ENCODE results near the gene PSD4.

The PSD4 gene

GRCh38 chr2:113184531-113185230 is 10.9 kb downstream of the PSD4 start:
- H3K9ac ChIP-seq (ENCODE audit: low read depth in 1 of 2, low read length in 2 of 2): no peak overlapping the region
- peaks cover 26 to 29% of the 10 kb centered on the region in 2 donors for H3K36me3 ChIP-seq (ENCODE audit: control insufficient read depth in 1 of 2, insufficient read depth in 2 of 2, low read length in 2 of 2)

GRCh38 chr2:113185664-113186432 is 12.1 kb downstream of the PSD4 start:
- no peak overlapping the region for H3K27ac ChIP-seq (ENCODE audit: low read depth, low read length)
- H3K4me1 ChIP-seq (ENCODE audit: control insufficient read depth in 1 of 2, insufficient read depth in 2 of 2, low read length in 2 of 2): peaks cover 25 to 29% of the 10 kb centered on the region in 2 donors
- H3K4me3 ChIP-seq (ENCODE audit: low read depth in 1 of 2, low read length in 2 of 2): no peak overlapping the region
- no peak overlapping the region for H3K9ac ChIP-seq (ENCODE audit: low read depth in 1 of 2, low read length in 2 of 2)
- peaks cover 26 to 29% of the 10 kb centered on the region in 2 donors for H3K36me3 ChIP-seq (ENCODE audit: control insufficient read depth in 1 of 2, insufficient read depth in 2 of 2, low read length in 2 of 2)
- no peaks in the 10 kb centered on the region for H3K9me3 ChIP-seq (ENCODE audit: control insufficient read depth in 1 of 2, low read length in 2 of 2)
- no peaks in the 10 kb centered on the region for H3K27me3 ChIP-seq (ENCODE audit: control insufficient read depth in 1 of 2, insufficient read depth in 2 of 2, low read length in 2 of 2)

More at GRCh38 chr2:113184531-113185230, 10.9 kb downstream of the PSD4 start:
- Histone ChIP-seq H3K9me3 (ENCODE audit: control insufficient read depth in 1 of 2, low read length in 2 of 2) (no peaks in the 10 kb centered on the region), H3K4me3 (ENCODE audit: low read depth in 1 of 2, low read length in 2 of 2) (no peak overlapping the region), H3K27ac (ENCODE audit: low read depth, low read length) (no peak overlapping the region), H3K27me3 (ENCODE audit: control insufficient read depth in 1 of 2, insufficient read depth in 2 of 2, low read length in 2 of 2) (no peaks in the 10 kb centered on the region), H3K4me1 (ENCODE audit: control insufficient read depth in 1 of 2, insufficient read depth in 2 of 2, low read length in 2 of 2) (peaks cover 37 to 39% of the 10 kb centered on the region in 2 donors)

- peaks cover 22 to 24% of the 10 kb centered on the region in 2 donors for H3K4me1 ChIP-seq (ENCODE audit: control insufficient read depth in 1 of 2, insufficient read depth in 2 of 2, low read length in 2 of 2)
- H3K36me3 ChIP-seq (ENCODE audit: control insufficient read depth in 1 of 2, insufficient read depth in 2 of 2, low read length in 2 of 2): peaks cover 26 to 34% of the 10 kb centered on the region in 2 donors
- H3K27me3 ChIP-seq (ENCODE audit: control insufficient read depth in 1 of 2, insufficient read depth in 2 of 2, low read length in 2 of 2): no peaks in the 10 kb centered on the region
- H3K27ac ChIP-seq (ENCODE audit: low read depth, low read length): no peak overlapping the region
- no peak overlapping the region for H3K9ac ChIP-seq (ENCODE audit: low read depth in 1 of 2, low read length in 2 of 2)
- no peak overlapping the region for H3K4me3 ChIP-seq (ENCODE audit: low read depth in 1 of 2, low read length in 2 of 2)
- H3K9me3 ChIP-seq (ENCODE audit: control insufficient read depth in 1 of 2, low read length in 2 of 2): no peaks in the 10 kb centered on the region
Observed at GRCh38 chr2:113186433-113186796, 12.6 kb downstream of the PSD4 start.

GRCh38 chr2:113187771-113188170 is 14.0 kb downstream of the PSD4 start:
- no peak overlapping the region for H3K27ac ChIP-seq (ENCODE audit: low read depth, low read length)
- no peaks in the 10 kb centered on the region for H3K27me3 ChIP-seq (ENCODE audit: control insufficient read depth in 1 of 2, insufficient read depth in 2 of 2, low read length in 2 of 2)
- peaks cover 13 to 15% of the 10 kb centered on the region in 2 donors for H3K4me1 ChIP-seq (ENCODE audit: control insufficient read depth in 1 of 2, insufficient read depth in 2 of 2, low read length in 2 of 2)
- H3K9me3 ChIP-seq (ENCODE audit: control insufficient read depth in 1 of 2, low read length in 2 of 2): no peaks in the 10 kb centered on the region
- H3K4me3 ChIP-seq (ENCODE audit: low read depth in 1 of 2, low read length in 2 of 2): no peak overlapping the region
- H3K36me3 ChIP-seq (ENCODE audit: control insufficient read depth in 1 of 2, insufficient read depth in 2 of 2, low read length in 2 of 2): peaks cover 24 to 36% of the 10 kb centered on the region in 2 donors
- no peak overlapping the region for H3K9ac ChIP-seq (ENCODE audit: low read depth in 1 of 2, low read length in 2 of 2)

- Histone ChIP-seq H3K9ac (ENCODE audit: low read depth in 1 of 2, low read length in 2 of 2) (no peak overlapping the region), H3K27ac (ENCODE audit: low read depth, low read length) (no peak overlapping the region), H3K27me3 (ENCODE audit: control insufficient read depth in 1 of 2, insufficient read depth in 2 of 2, low read length in 2 of 2) (no peaks in the 10 kb centered on the region), H3K36me3 (ENCODE audit: control insufficient read depth in 1 of 2, insufficient read depth in 2 of 2, low read length in 2 of 2) (peaks cover 32 to 50% of the 10 kb centered on the region in 2 donors), H3K4me1 (ENCODE audit: control insufficient read depth in 1 of 2, insufficient read depth in 2 of 2, low read length in 2 of 2) (no peaks in the 10 kb centered on the region), H3K9me3 (ENCODE audit: control insufficient read depth in 1 of 2, low read length in 2 of 2) (no peaks in the 10 kb centered on the region), H3K4me3 (ENCODE audit: low read depth in 1 of 2, low read length in 2 of 2) (no peak overlapping the region)
Observed at GRCh38 chr2:113190871-113191270, 17.1 kb downstream of the PSD4 start.

GRCh38 chr2:113192459-113193100 is 18.8 kb downstream of the PSD4 start:
- no peaks in the 10 kb centered on the region for H3K27me3 ChIP-seq (ENCODE audit: control insufficient read depth in 1 of 2, insufficient read depth in 2 of 2, low read length in 2 of 2)
- no peak overlapping the region for H3K4me3 ChIP-seq (ENCODE audit: low read depth in 1 of 2, low read length in 2 of 2)
- H3K27ac ChIP-seq (ENCODE audit: low read depth, low read length): no peak overlapping the region
- H3K4me1 ChIP-seq (ENCODE audit: control insufficient read depth in 1 of 2, insufficient read depth in 2 of 2, low read length in 2 of 2): no peaks in the 10 kb centered on the region
- peaks cover 30 to 58% of the 10 kb centered on the region in 2 donors for H3K36me3 ChIP-seq (ENCODE audit: control insufficient read depth in 1 of 2, insufficient read depth in 2 of 2, low read length in 2 of 2)
- no peak overlapping the region for H3K9ac ChIP-seq (ENCODE audit: low read depth in 1 of 2, low read length in 2 of 2)
- no peaks in the 10 kb centered on the region for H3K9me3 ChIP-seq (ENCODE audit: control insufficient read depth in 1 of 2, low read length in 2 of 2)

- Histone ChIP-seq H3K4me3 (ENCODE audit: low read depth in 1 of 2, low read length in 2 of 2) (no peak overlapping the region), H3K9ac (ENCODE audit: low read depth in 1 of 2, low read length in 2 of 2) (no peak overlapping the region), H3K27ac (ENCODE audit: low read depth, low read length) (no peak overlapping the region), H3K4me1 (ENCODE audit: control insufficient read depth in 1 of 2, insufficient read depth in 2 of 2, low read length in 2 of 2) (peaks cover 10 to 12% of the 10 kb centered on the region in 2 donors), H3K27me3 (ENCODE audit: control insufficient read depth in 1 of 2, insufficient read depth in 2 of 2, low read length in 2 of 2) (no peaks in the 10 kb centered on the region), H3K9me3 (ENCODE audit: control insufficient read depth in 1 of 2, low read length in 2 of 2) (no peaks in the 10 kb centered on the region), H3K36me3 (ENCODE audit: control insufficient read depth in 1 of 2, insufficient read depth in 2 of 2, low read length in 2 of 2) (peaks cover 35 to 67% of the 10 kb centered on the region in 2 donors)
Observed at GRCh38 chr2:113195923-113196501, 22.2 kb downstream of the PSD4 start.

- Histone ChIP-seq H3K36me3 (ENCODE audit: control insufficient read depth in 1 of 2, insufficient read depth in 2 of 2, low read length in 2 of 2) (peaks cover 41 to 68% of the 10 kb centered on the region in 2 donors), H3K4me3 (ENCODE audit: low read depth in 1 of 2, low read length in 2 of 2) (no peak overlapping the region)
Observed at GRCh38 chr2:113196839-113197238, 23.1 kb downstream of the PSD4 start.

GRCh38 chr2:113197347-113198047 is 23.7 kb downstream of the PSD4 start:
- H3K27me3 ChIP-seq (ENCODE audit: control insufficient read depth in 1 of 2, insufficient read depth in 2 of 2, low read length in 2 of 2): no peaks in the 10 kb centered on the region
- peaks cover 41 to 69% of the 10 kb centered on the region in 2 donors for H3K36me3 ChIP-seq (ENCODE audit: control insufficient read depth in 1 of 2, insufficient read depth in 2 of 2, low read length in 2 of 2)
- H3K9me3 ChIP-seq (ENCODE audit: control insufficient read depth in 1 of 2, low read length in 2 of 2): no peaks in the 10 kb centered on the region
- H3K4me3 ChIP-seq (ENCODE audit: low read depth in 1 of 2, low read length in 2 of 2): no peak overlapping the region
- no peak overlapping the region for H3K27ac ChIP-seq (ENCODE audit: low read depth, low read length)
- peaks cover 10 to 18% of the 10 kb centered on the region in 2 donors for H3K4me1 ChIP-seq (ENCODE audit: control insufficient read depth in 1 of 2, insufficient read depth in 2 of 2, low read length in 2 of 2)
- H3K9ac ChIP-seq (ENCODE audit: low read depth in 1 of 2, low read length in 2 of 2): no peak overlapping the region

More at GRCh38 chr2:113196839-113197238, 23.1 kb downstream of the PSD4 start:
- Histone ChIP-seq H3K9ac (ENCODE audit: low read depth in 1 of 2, low read length in 2 of 2) (no peak overlapping the region), H3K4me1 (ENCODE audit: control insufficient read depth in 1 of 2, insufficient read depth in 2 of 2, low read length in 2 of 2) (peaks cover 10 to 18% of the 10 kb centered on the region in 2 donors), H3K9me3 (ENCODE audit: control insufficient read depth in 1 of 2, low read length in 2 of 2) (no peaks in the 10 kb centered on the region), H3K27me3 (ENCODE audit: control insufficient read depth in 1 of 2, insufficient read depth in 2 of 2, low read length in 2 of 2) (no peaks in the 10 kb centered on the region), H3K27ac (ENCODE audit: low read depth, low read length) (no peak overlapping the region)
